Tibial nerve (tissue), 3 donors: ENCODE results near the gene USP32.

ENCODE experiments used
- POLR2A ChIP-seq, 2 donors: fragments of 450-650 bp; IDR thresholded peaks; one replicate each; pipeline ENCODE4 v1.6.1; 2017; ENCODE audit warnings: antibody characterized with exemption in 2 of 2, mild to moderate bottlenecking in 2 of 2, moderate library complexity in 2 of 2
- TF ChIP-seq, protein P1 (sequence below), 5 experiments: fragments of 200-600 bp in 3 of 5; fragments of 450-650 bp in 2 of 5; sonication (generic) in 3 of 5; IDR thresholded peaks; one replicate each; pipeline ENCODE4 v1.5.1; 2016 to 2019; ENCODE audit warnings: antibody characterized with exemption in 5 of 5, mild to moderate bottlenecking in 3 of 5, moderate library complexity in 2 of 5

DNA sequence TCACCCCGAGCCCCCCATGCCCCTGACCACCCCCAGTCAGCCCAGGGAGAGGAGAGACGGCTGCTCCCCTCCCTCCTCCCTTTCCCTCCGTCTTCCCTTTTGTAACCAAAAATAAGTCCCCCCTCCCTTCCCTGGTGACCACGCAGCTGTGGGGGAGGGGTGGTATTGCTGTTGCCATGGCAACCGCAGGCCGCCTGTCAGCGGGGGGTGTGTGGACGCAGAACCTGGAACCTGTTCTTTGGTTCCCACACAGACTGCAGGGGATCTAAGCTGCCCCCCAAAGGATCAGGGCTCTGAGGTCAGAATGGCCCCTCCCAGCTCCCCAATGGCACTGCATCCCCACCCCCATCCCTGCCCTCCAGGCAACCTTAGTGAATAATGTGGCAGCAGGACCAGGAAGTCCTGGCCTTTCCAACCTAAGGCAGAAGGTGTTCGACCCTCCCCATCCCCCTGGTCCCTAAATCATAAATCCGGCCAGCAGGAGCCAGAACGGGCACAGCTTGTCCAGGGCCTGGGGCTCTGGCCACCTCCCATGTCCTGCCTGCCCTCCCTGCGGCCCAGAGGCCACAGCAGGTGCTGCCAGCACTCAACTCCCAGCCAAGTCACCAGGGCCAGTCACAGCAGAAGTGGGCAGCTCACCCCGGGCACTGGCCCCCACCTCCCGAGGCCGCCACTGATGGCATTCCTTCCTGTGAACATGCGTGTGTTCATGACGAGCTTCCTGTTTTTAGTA lies 230.2 kb downstream of the USP32 start:
- TF ChIP-seq, protein P1, sequence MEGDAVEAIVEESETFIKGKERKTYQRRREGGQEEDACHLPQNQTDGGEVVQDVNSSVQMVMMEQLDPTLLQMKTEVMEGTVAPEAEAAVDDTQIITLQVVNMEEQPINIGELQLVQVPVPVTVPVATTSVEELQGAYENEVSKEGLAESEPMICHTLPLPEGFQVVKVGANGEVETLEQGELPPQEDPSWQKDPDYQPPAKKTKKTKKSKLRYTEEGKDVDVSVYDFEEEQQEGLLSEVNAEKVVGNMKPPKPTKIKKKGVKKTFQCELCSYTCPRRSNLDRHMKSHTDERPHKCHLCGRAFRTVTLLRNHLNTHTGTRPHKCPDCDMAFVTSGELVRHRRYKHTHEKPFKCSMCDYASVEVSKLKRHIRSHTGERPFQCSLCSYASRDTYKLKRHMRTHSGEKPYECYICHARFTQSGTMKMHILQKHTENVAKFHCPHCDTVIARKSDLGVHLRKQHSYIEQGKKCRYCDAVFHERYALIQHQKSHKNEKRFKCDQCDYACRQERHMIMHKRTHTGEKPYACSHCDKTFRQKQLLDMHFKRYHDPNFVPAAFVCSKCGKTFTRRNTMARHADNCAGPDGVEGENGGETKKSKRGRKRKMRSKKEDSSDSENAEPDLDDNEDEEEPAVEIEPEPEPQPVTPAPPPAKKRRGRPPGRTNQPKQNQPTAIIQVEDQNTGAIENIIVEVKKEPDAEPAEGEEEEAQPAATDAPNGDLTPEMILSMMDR (IDR thresholded peaks at IDR 0.05): no peak
- no peak for TF ChIP-seq POLR2A (IDR thresholded peaks at IDR 0.05)
